Panc1 (cell line): ENCODE data around the gene AGPAT3.

ENCODE experiments used
- POLR2AphosphoS5 ChIP-seq: IDR thresholded peaks from 2 replicates; pipeline ENCODE4 v1.6.1; 2012; ENCODE audit warnings: mild to moderate bottlenecking, low read depth, low read length, moderate library complexity
- SIN3A ChIP-seq: IDR thresholded peaks from 2 replicates; pipeline ENCODE4 v1.6.1; 2012; ENCODE audit warnings: low read depth, mild to moderate bottlenecking, low read length, moderate library complexity, borderline replicate concordance; ENCODE audit not compliant: insufficient read depth
- TCF7L2 ChIP-seq: IDR thresholded peaks from 2 replicates; pipeline ENCODE4 v1.6.1; 2011; ENCODE audit warnings: mild to moderate bottlenecking, low read depth, low read length, inconsistent platforms
- TF ChIP-seq, protein P1 (sequence below): fragments of 450-650 bp; IDR thresholded peaks from 2 replicates; pipeline ENCODE4 v1.5.1; 2017; ENCODE audit warnings: mild to moderate bottlenecking
- TF ChIP-seq, protein P2 (sequence below), 2 experiments: IDR thresholded peaks; 2 replicates each; pipeline ENCODE4 v1.6.1; 2011 to 2012; ENCODE audit warnings: low read depth in 2 of 2, control low read depth in 1 of 2, low read length in 1 of 2, mild to moderate bottlenecking in 1 of 2, moderate library complexity in 1 of 2; ENCODE audit not compliant: insufficient read depth in 1 of 2

- TF ChIP-seq, protein P1, sequence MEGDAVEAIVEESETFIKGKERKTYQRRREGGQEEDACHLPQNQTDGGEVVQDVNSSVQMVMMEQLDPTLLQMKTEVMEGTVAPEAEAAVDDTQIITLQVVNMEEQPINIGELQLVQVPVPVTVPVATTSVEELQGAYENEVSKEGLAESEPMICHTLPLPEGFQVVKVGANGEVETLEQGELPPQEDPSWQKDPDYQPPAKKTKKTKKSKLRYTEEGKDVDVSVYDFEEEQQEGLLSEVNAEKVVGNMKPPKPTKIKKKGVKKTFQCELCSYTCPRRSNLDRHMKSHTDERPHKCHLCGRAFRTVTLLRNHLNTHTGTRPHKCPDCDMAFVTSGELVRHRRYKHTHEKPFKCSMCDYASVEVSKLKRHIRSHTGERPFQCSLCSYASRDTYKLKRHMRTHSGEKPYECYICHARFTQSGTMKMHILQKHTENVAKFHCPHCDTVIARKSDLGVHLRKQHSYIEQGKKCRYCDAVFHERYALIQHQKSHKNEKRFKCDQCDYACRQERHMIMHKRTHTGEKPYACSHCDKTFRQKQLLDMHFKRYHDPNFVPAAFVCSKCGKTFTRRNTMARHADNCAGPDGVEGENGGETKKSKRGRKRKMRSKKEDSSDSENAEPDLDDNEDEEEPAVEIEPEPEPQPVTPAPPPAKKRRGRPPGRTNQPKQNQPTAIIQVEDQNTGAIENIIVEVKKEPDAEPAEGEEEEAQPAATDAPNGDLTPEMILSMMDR, result no peak
- no peak for TF ChIP-seq TCF7L2
- TF ChIP-seq POLR2AphosphoS5, result no peak
- TF ChIP-seq, protein P2, sequence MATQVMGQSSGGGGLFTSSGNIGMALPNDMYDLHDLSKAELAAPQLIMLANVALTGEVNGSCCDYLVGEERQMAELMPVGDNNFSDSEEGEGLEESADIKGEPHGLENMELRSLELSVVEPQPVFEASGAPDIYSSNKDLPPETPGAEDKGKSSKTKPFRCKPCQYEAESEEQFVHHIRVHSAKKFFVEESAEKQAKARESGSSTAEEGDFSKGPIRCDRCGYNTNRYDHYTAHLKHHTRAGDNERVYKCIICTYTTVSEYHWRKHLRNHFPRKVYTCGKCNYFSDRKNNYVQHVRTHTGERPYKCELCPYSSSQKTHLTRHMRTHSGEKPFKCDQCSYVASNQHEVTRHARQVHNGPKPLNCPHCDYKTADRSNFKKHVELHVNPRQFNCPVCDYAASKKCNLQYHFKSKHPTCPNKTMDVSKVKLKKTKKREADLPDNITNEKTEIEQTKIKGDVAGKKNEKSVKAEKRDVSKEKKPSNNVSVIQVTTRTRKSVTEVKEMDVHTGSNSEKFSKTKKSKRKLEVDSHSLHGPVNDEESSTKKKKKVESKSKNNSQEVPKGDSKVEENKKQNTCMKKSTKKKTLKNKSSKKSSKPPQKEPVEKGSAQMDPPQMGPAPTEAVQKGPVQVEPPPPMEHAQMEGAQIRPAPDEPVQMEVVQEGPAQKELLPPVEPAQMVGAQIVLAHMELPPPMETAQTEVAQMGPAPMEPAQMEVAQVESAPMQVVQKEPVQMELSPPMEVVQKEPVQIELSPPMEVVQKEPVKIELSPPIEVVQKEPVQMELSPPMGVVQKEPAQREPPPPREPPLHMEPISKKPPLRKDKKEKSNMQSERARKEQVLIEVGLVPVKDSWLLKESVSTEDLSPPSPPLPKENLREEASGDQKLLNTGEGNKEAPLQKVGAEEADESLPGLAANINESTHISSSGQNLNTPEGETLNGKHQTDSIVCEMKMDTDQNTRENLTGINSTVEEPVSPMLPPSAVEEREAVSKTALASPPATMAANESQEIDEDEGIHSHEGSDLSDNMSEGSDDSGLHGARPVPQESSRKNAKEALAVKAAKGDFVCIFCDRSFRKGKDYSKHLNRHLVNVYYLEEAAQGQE (IDR thresholded peaks at IDR 0.05; ENCODE audit: insufficient read depth in 1 of 2, low read depth in 2 of 2, low read length in 1 of 2), result no peak
- no peak for TF ChIP-seq SIN3A
Observed at GRCh38 chr21:43971201-43971991, 106.4 kb downstream of the AGPAT3 start.
